HG02870 (cell line): Measurements from ENCODE around the gene C14orf180.

ENCODE experiments used
- ATAC-seq: cut with Tn5 transposase; IDR thresholded peaks from one replicate; pipeline ENCODE4 v1.9.1; 2021; ENCODE audit warnings: mild to moderate bottlenecking, moderate library complexity; ENCODE audit not compliant: unreplicated experiment

C14orf180 gene

DNA sequence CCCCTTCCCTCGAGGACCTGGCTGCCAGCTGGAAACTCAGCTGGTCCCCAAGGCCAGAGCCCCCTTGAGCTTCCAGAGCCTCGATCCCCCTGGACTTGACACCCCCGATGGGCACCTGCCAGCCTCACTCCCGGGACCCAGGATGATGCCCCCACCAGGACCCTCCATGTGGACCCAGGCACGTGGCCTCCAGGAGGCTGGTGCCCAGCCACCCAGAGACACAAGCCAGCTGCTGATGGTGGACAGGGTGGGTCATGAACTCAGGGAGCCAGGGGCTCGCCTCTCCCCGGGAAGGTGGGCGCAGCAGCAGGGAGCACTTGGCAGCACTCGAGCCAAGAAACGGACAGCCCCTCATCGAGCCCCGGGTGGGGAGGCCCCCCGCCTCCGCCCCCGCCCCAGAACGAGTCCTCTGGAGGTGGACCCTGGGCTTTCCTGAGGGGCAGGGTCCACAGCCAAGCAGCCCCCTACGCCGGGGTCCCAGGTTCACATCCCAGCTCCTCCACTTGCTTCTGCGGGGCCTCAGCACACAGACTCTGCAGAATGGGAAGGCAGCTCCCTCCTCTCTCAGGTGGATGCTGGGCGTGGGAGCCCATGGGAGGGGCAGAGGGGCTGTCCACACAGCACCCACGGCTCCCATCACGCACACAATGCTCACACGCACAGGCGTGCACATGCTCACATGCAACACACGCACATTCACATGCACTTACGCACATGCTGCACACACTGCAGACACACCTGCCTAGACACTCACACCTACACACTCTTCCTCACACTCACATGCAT, 12.1 kb downstream of the C14orf180 start:
- no peak for ATAC-seq

DNA sequence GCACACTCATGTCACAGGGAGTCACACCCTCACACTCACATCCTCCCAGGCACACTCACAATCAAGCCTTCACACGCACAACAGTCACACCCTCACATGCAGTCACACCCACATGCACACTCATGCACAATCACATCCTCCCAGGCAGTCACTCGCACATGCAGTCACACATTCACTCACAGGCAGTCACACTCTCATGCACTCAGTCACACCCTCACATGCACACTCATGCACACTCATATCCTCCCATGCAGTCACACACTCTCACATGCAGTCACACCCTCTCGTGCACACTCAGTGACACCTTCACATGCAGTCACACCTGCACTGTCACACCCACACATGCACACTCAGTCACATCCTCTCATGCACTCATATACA, 12.7 kb downstream of the C14orf180 start:
- no peak for ATAC-seq

DNA sequence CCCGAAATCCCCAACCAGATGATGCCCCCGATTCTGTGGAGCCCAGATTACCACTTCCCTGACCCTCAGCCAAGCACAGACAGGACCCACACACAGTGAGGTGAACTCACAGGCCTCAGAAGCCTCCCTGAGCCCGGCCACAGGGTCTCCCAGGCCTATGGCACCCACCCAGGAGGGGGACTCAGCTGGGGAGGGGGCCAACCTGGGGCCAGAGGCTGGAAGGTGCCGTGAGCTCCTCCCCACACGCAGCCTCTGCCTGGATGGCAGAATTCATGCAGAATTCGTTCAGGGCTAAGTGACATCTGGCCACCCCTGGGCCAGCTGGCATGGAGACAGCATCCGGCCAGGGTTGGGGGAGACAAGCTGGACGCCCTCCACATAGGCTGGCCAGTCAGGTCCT, 13.2 kb downstream of the C14orf180 start:
- no peak for ATAC-seq

DNA sequence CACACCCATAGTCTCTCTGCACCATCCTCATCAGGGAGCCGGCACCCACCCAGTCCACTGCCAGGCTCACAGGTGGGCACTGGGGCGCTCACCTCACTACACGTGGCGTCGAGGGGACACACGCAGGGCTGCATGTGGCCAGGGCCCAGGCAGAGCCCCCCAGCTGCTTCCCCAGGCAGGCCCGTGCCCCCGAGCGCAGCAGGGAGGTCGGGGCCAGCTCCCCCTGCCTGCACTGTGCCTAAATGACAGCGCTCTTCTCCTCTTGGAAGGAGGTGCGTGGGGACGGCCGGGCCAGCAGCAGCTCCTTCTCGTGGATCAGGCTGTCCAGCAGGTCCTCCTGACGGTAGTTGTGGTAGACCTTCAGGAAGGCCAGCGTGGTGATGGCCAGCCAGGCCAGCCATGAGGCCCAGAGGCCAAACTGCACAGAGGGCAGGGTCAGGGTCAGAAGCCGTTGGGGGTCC, 13.7 kb downstream of the C14orf180 start:
- no peak for ATAC-seq

GRCh38 chr14:104593710-104594136, 14.2 kb downstream of the C14orf180 start:
- ATAC-seq = no peak

DNA sequence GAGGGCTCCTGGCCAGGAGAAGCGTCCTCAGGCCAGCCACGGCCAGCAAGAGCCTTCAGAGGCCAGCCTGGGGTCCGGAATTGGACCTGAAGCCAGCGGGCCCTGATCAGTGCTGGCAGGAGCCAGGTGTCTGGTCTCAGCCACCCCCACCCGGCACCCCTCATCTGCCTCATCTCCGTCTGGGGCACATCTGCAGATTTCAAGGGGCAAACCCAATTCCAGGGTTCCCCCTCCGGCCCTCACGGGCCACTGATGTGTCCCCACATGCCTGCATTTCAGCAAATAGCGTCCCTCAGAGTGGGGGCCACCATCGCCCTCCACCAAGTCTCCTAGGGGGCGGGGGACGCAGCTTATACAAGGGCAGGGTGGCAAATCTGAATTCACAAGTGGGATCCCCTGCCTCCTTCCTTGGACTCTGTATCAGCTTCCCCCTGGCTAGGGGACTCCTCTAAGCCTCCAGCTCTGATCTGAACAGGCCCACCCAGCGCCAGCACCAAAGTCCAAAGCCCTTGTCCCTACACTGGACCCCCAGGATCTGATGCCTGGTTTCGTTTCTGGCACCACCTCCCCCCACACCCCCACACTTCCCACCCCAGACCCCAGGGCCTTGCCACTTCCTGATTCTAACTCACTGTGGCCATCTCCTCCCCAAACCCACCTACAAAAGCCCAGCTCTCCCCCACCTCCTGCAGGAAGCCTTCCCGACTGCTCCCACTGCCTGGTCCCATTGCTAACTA, 14.9 kb downstream of the C14orf180 start:
- ATAC-seq = no peak

DNA sequence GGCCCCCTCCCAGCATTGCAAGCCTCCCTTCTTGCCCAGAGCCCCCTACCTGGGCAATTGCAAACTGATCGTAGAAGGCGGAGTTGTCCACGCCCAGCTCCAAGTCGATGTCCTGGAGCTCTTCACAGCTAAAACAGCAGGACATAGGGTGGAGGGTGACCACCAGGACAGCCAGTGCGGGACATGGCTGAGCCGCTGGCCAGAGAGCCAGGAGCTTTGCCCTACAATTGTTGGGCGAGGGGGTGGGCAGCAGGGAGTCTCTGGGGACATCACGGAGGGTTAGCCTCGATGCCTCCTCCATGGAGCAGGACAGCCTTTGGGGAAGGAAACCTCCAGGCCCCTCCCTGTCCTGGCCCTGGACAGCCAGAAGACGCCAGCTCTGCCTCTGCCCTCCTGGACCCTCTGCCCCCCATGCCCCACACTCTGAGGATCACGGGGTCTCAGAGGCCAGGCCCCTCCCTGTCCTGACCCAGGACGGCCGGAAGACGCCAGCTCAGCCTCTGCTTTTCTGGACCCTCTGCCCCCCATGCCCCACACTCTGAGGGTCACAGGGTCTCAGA, 15.6 kb downstream of the C14orf180 start:
- no peak for ATAC-seq

DNA sequence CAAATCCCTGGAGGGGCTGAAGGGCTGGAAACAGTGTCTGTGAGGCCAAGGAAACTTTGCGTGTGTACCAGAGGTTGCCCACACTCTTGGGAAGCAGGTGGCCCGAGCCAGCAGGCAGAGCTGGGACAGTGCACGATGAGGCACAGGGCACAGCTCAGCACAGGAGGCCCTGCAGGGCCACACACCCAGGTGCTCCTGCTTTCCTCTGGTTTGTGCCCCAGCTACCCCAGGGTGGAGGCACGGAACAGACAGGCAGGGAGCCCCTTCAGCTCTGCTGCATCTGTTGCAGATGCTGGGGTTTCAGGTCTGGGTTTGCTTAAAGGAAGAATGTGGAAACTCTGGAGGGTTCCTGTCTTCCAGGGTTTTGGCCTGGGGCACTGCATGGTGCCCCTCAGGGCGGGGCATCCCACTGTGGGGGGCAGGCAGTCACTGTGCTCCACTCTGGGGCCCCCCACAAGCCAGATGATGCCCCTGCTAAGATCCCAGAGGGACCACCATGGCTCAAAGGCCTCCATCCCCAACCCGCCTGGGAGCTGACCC, 16.4 kb downstream of the C14orf180 start:
- ATAC-seq = no peak

- ATAC-seq = no peak
Observed at GRCh38 chr14:104596451-104596918, 16.9 kb downstream of the C14orf180 start.

GRCh38 chr14:104596927-104597351, 17.4 kb downstream of the C14orf180 start:
- ATAC-seq = no peak

DNA sequence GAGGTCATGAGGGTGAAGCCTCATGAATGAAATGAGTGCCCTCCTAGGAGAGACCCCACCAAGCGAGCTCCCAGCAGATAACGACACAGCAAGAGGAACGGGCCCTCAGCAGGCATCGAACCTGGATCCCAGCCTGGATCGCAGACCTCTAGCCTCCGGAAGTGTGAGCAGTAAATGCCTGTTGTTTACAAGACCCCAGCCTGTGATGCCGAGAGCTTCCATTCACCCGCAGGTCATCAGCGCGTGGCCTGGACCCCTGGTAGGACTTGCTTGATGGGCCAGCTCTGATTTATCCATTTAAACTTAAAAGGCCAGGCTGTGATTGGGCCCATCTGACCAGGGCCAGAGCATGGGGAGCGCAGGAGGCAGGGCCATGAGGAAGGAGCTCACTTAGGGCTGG, 18.0 kb downstream of the C14orf180 start:
- ATAC-seq = no peak

- no peak for ATAC-seq
Observed at GRCh38 chr14:104598039-104598909, 18.7 kb downstream of the C14orf180 start.

DNA sequence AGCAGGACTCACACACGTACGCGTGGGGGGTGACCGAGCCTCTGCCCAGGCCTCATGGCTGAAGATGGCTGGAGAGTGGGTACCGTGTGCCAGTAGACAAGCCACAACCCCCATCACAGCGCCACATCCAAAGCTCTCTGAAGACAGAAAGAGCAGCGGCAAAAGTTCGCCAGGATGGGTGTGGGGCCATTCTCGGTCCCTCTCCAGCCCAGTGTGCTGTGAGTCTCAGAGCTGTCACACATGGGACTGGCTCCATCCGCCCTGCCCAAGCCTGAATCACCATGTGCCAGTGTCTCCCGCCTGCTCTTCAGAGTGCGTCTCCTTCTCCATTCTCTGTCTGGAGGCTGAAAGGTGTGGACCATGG, 19.3 kb downstream of the C14orf180 start:
- ATAC-seq = no peak

- ATAC-seq = no peak
Observed at GRCh38 chr14:104599446-104599845, 19.9 kb downstream of the C14orf180 start.

DNA sequence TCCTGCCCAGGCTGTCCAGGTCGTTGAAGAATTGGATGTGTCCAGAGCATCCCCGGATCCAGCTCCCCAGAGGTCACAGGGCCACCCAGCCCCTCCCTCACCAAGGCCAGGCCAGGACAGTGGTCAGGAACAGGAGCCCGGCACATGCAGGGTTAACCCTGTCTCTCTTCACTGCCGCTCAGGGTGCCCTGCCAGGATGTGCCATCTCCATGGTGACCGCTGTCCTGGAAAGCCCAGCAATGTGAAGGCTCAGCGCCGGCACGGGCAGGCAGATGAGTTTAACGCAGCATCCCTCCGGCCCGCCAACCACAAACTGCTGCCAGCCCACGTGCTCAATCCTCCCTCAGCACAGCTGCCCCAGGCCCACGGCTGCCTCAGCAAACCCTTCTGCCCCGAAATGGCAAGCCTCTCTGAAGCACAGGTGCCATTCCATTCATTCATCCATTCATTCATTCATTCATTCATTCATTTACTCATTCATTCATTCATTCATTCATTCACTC, 20.6 kb downstream of the C14orf180 start:
- ATAC-seq = no peak

DNA sequence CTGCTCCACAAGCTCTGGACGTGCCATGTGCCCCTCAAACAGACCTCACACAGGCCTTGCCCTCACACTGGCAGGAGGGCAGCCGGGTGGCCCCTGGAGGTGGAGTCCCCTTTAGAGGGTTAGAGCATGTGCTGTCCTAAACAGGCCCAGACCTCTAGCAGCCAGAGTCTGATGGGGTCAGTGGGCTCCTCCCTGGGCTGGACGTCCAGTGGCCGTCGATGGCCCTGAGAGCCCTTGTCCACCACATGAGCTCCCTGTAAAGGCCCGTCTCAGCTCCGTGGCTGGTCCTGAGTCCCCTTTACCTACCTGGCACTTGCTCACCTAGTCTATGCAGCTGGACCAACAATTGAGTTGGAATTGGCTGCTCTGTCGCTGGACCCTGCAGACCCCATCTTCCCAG, 21.2 kb downstream of the C14orf180 start:
- ATAC-seq = no peak

DNA sequence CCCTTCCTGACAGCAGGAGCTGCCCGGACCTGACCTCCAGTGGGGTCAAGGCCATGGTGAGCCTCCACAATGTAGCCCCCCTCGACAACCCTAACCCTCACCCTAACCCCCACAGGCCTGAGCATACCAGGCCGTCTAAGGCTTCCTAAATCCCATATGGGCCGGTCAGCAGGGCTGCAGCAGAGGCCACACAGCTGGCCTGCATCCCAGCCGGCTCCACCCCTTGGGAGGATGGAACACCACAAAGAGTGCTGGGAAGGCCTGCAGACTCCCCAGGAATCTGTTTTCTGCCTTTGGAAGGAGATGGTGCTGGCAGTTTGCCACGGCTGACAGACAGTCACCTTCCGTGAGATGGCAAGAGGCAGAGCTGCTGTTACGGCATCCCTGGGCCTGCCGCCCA, 22.2 kb downstream of the C14orf180 start:
- ATAC-seq = no peak

GRCh38 chr14:104602315-104602932, 22.9 kb downstream of the C14orf180 start:
- no peak for ATAC-seq

- no peak for ATAC-seq
Observed at GRCh38 chr14:104602933-104603325, 23.4 kb downstream of the C14orf180 start.
